Stimulated activated CD4-positive, alpha-beta T cell treated with anti-CD3 and anti-CD28 coated beads, Interleukin-12 subunit alpha, Interleukin-12 subunit beta, amount 100 ng/mL, for 48 hours (primary cell): ENCODE results near the gene RNF123.
"Not testable (repeated sequence)": the region's sequence is repeated elsewhere in the genome, so short reads cannot be mapped to it uniquely, and the experiment has no call there.

ENCODE experiments used
- DNase-seq, 3 donors: peaks; one replicate each; pipeline ENCODE4 v3.0.0-alpha.2; 2020; ENCODE audit warnings: low read depth in 2 of 3, low spot score in 1 of 3

The RNF123 gene

DNA sequence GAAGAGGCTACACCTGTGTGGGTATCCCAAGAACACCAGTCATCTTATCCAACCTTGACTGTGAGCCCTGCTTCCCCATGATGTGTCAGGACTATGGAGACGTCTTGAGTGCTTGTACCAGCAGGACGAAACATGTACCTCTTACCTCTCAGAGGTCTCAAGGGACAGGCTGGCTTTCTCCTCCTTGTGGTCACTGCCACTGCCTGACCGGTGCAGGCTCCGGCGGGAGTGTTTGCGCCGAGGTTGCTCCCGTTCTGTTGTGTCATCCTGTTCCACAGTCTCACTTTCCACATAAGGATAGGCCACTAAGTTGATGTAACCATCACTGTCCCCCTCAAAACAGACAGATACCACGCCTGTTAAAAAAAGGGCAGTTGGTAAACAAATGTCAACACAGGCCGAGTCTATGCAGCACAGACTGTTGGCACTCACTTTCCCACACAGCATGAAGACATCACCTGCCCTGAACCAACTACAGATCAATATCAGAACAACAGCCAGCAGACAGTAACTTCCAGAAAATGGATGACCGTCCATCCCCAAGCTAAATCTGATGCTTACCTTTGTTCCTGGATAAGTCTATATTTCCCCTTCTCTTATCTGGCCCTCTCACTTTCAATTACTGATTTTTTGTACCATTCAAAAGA lies 48.8 kb downstream of the RNF123 start:
- no peak for DNase-seq

DNA sequence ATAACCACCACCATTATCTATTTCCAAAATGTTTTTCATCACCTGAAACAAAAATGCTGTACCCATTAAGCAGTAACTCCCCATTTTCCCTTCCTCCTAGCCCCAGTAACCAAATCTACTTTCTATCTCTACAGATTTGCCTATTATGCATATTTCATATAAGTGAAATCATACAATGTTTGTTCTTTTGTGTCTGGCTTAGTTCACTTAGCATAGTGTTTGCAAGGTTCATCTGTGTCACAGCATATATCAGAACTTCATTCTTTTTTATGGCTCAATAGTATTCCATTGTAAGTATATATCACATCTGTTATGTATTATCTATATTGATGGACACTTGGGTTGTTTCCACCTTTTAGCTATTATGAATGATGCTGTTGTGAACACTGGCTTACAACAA lies 51.1 kb downstream of the RNF123 start:
- DNase-seq, result no peak

DNA sequence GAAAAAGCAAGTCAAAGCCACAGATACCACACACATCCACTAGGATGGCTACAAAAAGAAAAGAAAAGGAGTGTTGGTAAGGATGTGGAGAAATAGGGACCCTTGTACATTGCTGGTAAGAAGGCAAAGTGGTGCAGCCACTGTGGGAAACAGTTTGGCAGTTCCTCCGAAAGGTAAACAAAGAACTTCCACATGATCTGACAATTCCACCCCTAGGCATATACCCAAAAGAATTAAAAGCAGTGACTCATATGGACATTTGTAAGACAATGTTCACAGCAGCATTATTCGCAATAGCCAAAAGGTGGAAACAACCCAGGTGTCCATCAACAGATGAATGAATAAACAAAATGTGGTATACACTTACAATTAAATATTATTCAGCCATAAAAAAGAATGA lies 56.6 kb downstream of the RNF123 start:
- DNase-seq, result no peak

DNA sequence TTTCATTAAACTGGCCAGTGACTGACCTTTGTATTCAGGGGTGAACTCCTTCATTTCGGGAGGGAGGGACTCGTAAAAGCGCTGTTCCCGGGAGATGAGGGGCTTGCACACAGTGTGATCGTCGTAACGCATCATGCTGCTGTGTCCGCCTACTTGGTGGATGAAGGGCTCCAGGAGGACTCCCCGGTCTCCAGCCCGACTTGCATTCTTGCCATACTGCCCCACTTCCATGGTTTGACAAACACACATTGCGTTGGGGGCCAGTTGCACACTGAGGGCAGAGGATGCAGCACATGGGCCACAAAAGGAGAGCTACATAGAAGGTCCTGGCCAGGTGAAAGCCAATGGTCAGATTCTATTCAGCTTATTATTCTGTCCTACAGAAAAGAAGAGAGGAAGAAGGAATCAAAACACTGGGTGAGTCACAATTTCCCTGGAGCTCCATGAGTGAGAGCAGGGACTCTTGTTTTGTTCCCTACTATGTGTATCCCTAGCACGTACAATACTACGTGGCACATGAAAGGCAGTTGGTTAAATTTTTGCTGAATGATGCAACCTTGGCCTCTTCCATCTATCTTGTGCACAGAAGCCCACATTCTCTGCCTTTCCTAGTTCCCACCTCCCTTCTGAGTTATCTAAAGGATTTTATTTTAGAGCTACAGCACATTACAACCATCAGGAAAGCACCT lies 58.6 kb downstream of the RNF123 start:
- no peak for DNase-seq

DNA sequence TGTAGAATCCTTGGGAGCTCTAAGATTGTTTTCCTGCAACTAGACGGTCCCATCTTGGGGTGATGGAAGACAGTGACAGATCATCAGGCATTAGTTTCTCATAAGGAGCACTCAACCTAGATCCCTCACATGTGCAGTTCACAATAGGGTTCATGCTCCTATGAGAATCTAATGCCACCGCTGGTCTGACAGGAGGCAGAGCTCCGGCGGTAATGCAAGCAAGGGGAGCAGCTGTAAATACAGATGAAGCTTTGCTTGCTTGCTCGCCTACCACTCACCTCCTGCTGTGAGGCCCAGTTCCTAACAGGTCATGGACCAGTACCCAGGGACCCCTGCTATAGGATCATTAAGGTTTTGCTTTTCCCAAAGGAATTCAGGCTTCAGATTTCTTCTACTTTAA lies 59.5 kb downstream of the RNF123 start:
- DNase-seq, result not testable (repeated sequence)

DNA sequence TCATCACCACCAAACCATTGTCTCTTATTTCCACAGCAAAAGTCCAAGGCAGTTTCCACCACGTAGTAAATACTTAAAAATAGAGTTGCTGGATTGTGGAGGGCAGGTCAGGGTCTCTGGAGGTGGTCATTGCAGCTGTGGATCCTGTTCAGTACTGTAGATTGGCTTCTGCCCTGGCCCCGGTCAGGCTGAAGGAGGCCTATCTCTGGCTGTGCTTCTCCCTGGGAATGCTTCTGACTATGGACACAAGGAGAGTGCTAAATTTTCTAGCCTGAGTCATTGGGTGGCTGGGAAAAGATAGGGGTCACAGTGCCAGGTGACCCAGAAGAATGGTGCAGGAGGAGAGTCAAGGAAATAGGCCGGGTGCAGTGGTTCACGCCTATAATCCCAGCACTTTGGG lies 60.7 kb downstream of the RNF123 start:
- no peak for DNase-seq

DNA sequence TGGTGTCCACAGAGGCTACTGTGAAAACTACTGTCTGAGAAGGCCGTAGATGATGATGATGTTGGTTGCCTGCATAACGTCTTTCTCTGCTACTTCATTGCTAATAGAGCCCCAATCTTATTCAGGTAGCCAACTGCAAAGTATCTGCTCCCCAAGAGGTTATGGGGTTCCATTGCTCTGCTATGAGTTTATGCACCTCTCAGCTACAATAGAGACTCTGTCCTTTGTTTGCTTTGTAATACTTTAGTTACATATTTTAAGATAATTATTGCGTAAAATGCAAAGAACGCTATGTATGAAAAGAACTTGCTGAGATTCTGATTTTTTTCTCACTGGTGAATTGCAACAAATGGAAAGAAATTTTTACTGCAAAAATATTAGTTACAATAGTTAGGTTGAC lies 62.1 kb downstream of the RNF123 start:
- no peak for DNase-seq

DNA sequence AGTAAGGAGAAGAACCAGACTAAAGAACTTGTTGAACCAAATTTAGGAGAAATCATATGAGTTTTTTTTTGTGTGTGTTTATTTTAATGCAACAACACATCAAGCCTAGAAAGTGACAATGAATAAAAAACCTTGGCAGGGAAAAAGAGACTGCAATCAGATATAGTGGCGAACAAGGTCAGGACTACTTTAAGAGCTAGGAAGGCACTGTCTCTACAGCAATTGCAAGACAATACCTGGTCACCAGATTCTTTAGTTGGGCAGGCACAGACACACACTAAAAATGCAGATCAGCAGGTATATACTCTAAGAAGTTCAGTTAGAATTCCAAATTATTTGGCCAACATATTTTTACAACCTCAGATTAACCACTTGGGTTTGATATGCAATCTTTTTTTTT lies 65.2 kb downstream of the RNF123 start:
- no peak for DNase-seq

DNA sequence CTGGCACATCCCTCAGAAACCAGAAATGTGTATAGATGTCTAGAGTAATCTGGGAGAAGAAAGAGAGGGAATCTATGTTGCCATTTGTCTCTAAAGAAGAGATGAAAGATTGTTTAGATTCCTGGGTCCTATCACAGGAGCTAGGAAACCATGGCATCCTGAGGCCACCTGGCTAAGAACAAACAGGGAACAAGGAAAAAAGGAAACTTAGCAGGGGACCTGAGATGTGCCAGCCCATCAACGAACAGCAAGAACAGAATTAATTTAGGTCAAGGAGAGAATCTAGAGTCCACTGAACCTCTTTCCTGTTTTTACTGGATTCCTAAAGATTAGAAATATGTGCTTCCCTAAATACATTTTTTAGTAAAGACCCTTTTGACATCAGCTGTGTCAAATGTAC lies 66.7 kb downstream of the RNF123 start:
- no peak for DNase-seq

DNA sequence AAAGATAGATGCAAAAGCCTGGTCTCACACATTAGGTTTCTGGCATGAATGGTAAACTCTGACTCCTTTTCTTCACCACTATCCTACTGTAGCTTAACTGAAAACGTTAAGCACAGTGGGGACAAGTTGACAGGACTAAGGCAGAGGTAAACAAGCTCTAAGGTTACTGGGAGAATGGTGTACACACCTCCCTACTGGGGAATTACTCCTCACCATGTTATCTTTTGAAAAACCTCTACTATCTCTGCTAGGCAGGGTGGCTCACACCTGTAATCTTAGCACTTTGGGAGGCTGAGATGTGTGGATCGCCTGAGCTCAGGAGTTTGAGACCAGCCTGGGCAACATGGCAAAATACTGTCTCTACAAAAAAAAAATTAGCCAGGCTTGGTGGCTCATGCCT lies 67.8 kb downstream of the RNF123 start:
- no peak for DNase-seq

DNA sequence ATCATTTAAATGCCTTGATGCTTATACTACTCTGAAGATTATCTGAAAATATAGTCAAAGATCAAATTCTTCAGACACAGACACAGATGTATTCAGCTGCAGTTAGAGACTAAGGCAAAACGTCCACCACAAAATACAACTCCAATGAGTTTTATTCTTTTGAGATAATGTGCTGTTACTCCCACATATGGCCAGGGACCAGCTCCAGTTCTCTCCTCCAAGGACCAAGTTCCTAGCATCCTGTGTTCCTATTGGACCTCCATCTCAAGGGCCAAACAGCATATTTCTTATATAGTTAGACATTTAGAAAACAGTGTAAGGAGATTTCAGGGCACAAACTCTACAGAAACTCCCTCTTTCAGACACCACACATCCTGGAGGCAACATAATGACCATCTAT lies 69.9 kb downstream of the RNF123 start:
- DNase-seq, result no peak

DNA sequence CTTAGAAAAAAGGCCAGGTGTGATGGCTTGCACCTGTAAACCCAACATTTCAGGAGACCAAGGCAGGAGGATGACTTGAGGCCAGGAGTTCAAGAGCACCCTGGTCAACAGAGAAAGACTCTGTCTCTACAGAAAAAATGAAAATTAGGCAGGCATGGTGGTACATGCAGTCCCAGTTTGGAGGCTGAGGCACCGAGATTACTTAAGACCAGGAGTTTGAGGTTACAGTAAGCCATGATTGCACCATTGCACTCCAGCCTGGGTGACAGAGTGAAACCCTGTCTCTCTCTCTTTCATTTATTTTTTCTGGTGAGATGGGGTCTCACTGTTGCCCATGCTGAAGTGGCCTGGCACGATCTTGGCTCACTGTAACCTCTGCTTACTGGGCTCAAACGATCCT lies 72.3 kb downstream of the RNF123 start:
- DNase-seq, result no peak

DNA sequence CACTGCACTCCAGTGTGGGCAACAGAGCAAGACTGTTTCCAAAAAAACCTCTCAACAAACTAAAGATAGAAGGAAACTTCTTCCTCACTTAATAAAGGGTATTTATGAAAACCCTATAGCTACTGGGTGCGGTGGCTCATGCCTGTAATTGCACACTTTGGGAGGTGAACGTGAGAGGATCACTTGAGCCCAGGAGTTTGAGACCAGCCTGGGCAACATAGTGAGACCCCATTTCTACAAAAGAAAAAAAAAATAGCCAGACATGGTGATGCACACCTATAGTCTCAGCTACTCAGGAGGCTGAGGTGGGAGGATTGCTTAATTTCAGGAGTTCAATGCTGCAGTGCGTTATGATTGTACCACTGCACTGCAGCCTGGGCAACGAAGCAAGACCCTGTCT lies 74.6 kb downstream of the RNF123 start:
- no peak for DNase-seq

DNA sequence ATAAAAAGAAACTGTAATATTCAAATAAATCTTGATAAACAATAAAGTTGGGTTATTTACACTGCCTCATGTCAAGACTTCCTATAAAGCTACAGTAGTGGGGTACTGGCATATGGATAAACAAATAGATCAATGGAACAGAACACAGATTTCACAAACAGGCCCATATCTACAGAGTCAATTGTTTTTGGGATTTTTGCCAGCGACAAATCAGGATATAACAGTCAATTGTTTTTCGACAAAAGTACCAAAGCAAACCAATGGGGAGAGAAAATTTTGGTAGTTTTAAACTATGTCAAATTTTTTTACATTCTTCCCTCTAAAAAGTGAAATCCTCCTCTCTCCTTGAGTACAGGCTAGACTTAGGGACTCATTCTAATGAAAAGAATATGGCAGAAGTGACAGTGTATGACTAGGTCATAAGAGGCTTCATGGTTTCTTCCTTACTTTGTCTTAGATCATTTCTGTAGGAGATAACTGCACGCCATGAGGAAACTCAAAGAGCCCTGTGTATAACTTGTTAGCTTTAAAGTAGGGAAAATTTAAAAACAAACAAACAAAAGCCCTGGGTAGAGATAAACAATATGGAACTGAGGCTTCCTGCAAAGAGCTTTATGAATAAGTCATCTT lies 80.0 kb downstream of the RNF123 start:
- no peak for DNase-seq

DNA sequence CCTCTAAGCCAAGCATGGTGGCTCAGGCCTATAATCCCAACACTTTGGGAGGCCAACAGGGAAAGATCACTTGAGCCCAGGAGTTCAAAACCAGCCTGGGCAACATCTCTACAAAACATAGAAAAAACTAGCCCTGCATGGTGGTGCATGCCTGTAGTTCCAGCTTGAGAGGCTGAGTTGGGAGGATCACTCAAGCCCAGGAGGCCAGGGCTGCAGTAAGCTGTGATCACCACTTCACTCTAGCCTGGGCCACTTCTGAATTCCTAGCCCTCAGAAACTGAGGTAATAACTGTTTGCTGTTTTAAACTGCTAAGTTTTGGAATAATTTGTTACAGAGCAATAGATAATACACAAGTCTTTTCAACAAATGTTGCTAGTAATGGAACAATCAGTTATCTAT lies 80.6 kb downstream of the RNF123 start:
- no peak for DNase-seq
